Lower leg skin (tissue), 4 donors: ENCODE measurements around the gene HADHA. TPM values are rescaled to one million over a fixed set of nuclear protein-coding genes. Genes with fewer than 3 reads are reported as not detected.

Experiments used
- DNase-seq, 2 donors: peaks; one replicate each; pipeline ENCODE4 v3.0.0-alpha.2; 2019; ENCODE audit warnings: low spot score in 2 of 2
- H3K4me3 ChIP-seq: fragments of 200-600 bp; sonication (generic); 2 replicates; pipeline ENCODE4 v1.5.1; 2017; ENCODE audit warnings: mild to moderate bottlenecking, low read depth; ENCODE audit not compliant: poor library complexity, severe bottlenecking
- CTCF ChIP-seq, 3 donors: fragments of 450-650 bp; IDR thresholded peaks; one replicate each; pipeline ENCODE4 v1.5.1; 2016; ENCODE audit warnings: antibody characterized with exemption in 3 of 3, mild to moderate bottlenecking in 3 of 3, moderate library complexity in 2 of 3
- POLR2A ChIP-seq, 2 donors: fragments of 450-650 bp; IDR thresholded peaks; one replicate each; pipeline ENCODE4 v1.6.1; 2016 to 2017; ENCODE audit warnings: antibody characterized with exemption in 2 of 2, mild to moderate bottlenecking in 1 of 2, moderate library complexity in 1 of 2
- WGBS, 2 donors: methylation state at CpG; one replicate each; pipeline ENCODE4 v1.1.5; 2018; 5-methylcytosine and 5-hydroxymethylcytosine counted together
- intact Hi-C: fragments of 100-400 bp; cut with DNase I; formaldehyde crosslinking; loops from one replicate; pipeline ENCODE4 v1.15.0; 2023; ENCODE audit warnings: low total_unique reads
- total RNA-seq, 4 donors: library from RNA; depleted of rRNA; stranded (reverse); fragments of >200 nt; gene quantifications; one replicate each; pipeline ENCODE4 v1.1.0, GENCODE V29; 2016

The HADHA gene
- total RNA-seq, 4 donors from 2014 or later = 125 to 170 (median 131) TPM

DNA sequence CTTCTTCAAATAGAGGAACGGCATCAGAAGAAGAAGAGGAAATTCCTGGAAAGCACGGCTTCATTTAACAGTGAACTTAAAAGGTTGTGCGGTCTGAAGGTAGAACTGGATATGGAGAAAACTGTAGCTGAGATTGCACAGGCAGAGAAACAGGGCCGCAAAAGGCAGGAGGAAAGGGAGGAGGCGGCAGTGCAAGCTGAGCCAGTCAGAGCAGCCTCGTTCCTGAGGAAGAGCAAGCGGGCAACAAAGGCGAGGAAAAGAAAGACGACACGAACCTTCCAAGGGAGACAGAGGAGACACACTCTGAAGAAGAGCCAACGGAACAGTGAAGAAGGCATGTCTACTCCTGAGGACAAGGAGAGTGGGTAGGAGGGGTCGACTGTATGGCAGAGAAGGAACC lies 94.2 kb downstream of the HADHA start:
- DNase-seq = no peak
- 80 to 81% methylated on average over 12 of the region's 12 CpGs for WGBS, 2 donors
- intact Hi-C loops = no loop called here

GRCh38 chr2:26148501-26148900 lies 95.9 kb downstream of the HADHA start:
- TF ChIP-seq CTCF (IDR thresholded peaks at IDR 0.05) = no peak
- TF ChIP-seq POLR2A (IDR thresholded peaks at IDR 0.05) = no peak
- H3K4me3 ChIP-seq = no peak overlapping the region
- no peak for DNase-seq
- WGBS, 2 donors = 37 to 45% methylated on average over 2 of the region's 2 CpGs
- intact Hi-C loops = loop anchor here (10.0 kb wide), 1 partner anchor 164 kb away; the partner anchor contains the start of gene KIF3C

More for the DNA sequence above, 94.2 kb downstream of the HADHA start:
- TF ChIP-seq POLR2A (IDR thresholded peaks at IDR 0.05) (no peak), CTCF (IDR thresholded peaks at IDR 0.05) (no peak)
- H3K4me3 ChIP-seq = no peak overlapping the region

GRCh38 chr2:26144953-26145680 lies 99.3 kb downstream of the HADHA start:
- WGBS, 2 donors = 13 to 21% methylated on average over 11 of the region's 11 CpGs
- peak; percentile 38 to 88 for DNase-seq
- H3K4me3 ChIP-seq = no peak overlapping the region
- intact Hi-C loops = loop anchor here (10.0 kb wide), 1 partner anchor 160 kb away; the partner anchor contains the start of gene KIF3C
- TF ChIP-seq CTCF (IDR thresholded peaks at IDR 0.05) = peak in 1 of 3 donors; percentile 74
- no peak for TF ChIP-seq POLR2A (IDR thresholded peaks at IDR 0.05)

DNA sequence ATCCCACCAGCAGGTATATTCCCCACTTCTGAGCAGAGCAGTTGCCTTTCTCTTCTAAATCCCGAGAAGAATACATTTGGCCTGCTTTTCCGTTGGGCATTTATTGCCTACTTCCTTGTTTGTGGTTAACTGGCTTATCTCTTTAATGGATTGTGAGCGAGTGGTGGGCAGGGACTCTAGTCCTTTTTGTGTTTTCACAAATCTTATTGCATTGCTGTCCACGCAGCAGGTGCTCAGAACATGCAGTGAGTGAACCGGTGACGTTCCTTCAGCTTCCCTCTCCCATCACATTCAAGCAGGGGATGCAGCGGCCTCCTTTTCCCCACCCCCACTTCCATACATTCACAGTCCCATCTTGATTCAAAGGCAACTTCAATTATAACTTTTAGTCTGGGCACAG lies 100.4 kb downstream of the HADHA start:
- no peak overlapping the region for H3K4me3 ChIP-seq
- DNase-seq = no peak
- intact Hi-C loops = loop anchor here (10.0 kb wide), 1 partner anchor 159 kb away; the partner anchor contains the start of gene KIF3C
- TF ChIP-seq CTCF (IDR thresholded peaks at IDR 0.05) (no peak), POLR2A (IDR thresholded peaks at IDR 0.05) (no peak)
- WGBS, 2 donors = 69 to 71% methylated on average over 7 of the region's 7 CpGs

- DNase-seq = no peak
- WGBS, 2 donors = 88 to 93% methylated on average over 18 of the region's 18 CpGs
- TF ChIP-seq CTCF (IDR thresholded peaks at IDR 0.05) = no peak
- TF ChIP-seq POLR2A (IDR thresholded peaks at IDR 0.05) = no peak
- intact Hi-C loops = loop anchor here (10.0 kb wide), 1 partner anchor 156 kb away; the partner anchor contains the start of gene KIF3C
- no peak overlapping the region for H3K4me3 ChIP-seq
These were observed 103.2 kb downstream of the HADHA start for GRCh38 chr2:26141145-26141769.

Other genes starting within 250 kb of the HADHA start
- 100 to 1,000 TPM; 125 to 228 (median 184) TPM for gene RAB10, start 210.5 kb downstream of the HADHA start, total RNA-seq
- gene GAREM2, start 71.5 kb downstream of the HADHA start, total RNA-seq = under 1 TPM; 0.04 to 0.95 (median 0.45) TPM
- 100 to 1,000 TPM; 101 to 139 (median 111) TPM for gene HADHB, start 307 bp upstream of the HADHA start, total RNA-seq
- gene SELENOI, start 101.5 kb upstream of the HADHA start, total RNA-seq = 10 to 100 TPM; 24.7 to 34.3 (median 29.2) TPM
- under 1 TPM in 3 of 4 donors, not detected in 1; 0.05 to 0.25 (median 0.06) TPM for gene ADGRF3, start 102.2 kb upstream of the HADHA start, total RNA-seq
- not detected for gene DRC1, start 157.3 kb upstream of the HADHA start, total RNA-seq
- gene OTOF, start 233.5 kb upstream of the HADHA start, total RNA-seq = under 1 TPM in 2 of 4 donors, not detected in 2; 0.49 to 0.89 TPM